Measurements from ENCODE around the gene TNFRSF18.

DNA sequence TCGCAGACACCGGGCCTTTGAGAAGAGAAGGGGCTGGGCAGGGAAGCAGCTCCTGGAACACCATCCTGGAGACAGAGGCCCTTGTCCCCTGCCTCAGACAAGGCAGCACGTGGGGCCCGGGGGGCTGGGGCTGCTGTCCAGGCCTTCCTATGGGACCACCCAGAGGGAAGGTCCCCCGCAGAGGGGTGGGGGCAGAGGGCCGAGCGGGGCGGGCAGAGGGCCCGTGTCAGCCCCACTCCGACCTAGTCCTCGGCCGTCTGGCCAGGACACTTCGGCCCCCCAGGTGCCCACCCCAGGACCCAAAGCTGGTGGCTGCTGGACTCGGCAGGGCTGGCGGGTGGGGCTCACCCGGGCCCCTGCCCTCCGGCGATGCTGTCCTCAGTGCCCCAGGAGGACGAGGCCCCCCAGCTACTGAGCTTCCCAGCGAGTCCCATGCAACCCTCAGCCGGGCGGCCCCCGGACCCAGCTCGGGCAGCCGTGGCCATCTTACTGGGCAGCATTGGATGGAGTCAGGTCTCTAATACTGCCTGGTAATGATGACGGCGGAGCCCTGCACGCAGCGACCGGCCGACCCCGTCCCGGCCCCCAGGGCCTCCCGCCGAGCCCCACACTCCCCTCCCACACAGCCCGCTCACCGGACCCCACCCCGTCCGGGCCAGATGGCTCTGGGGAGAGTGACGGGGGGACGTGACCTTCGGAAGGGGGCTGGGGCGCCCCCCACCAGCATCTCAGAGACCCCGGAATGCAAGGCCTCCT is 39.6 kb downstream of the TNFRSF18 start:
- TF ChIP-seq, protein P1, sequence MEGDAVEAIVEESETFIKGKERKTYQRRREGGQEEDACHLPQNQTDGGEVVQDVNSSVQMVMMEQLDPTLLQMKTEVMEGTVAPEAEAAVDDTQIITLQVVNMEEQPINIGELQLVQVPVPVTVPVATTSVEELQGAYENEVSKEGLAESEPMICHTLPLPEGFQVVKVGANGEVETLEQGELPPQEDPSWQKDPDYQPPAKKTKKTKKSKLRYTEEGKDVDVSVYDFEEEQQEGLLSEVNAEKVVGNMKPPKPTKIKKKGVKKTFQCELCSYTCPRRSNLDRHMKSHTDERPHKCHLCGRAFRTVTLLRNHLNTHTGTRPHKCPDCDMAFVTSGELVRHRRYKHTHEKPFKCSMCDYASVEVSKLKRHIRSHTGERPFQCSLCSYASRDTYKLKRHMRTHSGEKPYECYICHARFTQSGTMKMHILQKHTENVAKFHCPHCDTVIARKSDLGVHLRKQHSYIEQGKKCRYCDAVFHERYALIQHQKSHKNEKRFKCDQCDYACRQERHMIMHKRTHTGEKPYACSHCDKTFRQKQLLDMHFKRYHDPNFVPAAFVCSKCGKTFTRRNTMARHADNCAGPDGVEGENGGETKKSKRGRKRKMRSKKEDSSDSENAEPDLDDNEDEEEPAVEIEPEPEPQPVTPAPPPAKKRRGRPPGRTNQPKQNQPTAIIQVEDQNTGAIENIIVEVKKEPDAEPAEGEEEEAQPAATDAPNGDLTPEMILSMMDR (conservative IDR thresholded peaks at IDR 0.05; ENCODE audit: low read length) = no peak
- TF ChIP-seq EZH2phosphoT487 (IDR thresholded peaks at IDR 0.05; ENCODE audit: borderline replicate concordance) = no peak
